ENCODE results near the gene HSF4.
A peak's percentile ranks its signal among the peaks of the same experiment; 100 is the strongest.
"Not testable (repeated sequence)": the region's sequence is repeated elsewhere in the genome, so short reads cannot be mapped to it uniquely, and the experiment has no call there.

The HSF4 gene

GRCh38 chr16:67164599-67165061 lies at the start of gene HSF4:
Gene HSF4, plus strand, starts transcription at chr16:67164745. Its CDS starts 67 bp downstream, at chr16:67164812.
- peak within 1 kb of the TSS; percentile 20 for H3K4me3 ChIP-seq (ENCODE audit: low read length)
- no peak for DNase-seq (ENCODE audit: low read depth)
- TF ChIP-seq, protein P1, sequence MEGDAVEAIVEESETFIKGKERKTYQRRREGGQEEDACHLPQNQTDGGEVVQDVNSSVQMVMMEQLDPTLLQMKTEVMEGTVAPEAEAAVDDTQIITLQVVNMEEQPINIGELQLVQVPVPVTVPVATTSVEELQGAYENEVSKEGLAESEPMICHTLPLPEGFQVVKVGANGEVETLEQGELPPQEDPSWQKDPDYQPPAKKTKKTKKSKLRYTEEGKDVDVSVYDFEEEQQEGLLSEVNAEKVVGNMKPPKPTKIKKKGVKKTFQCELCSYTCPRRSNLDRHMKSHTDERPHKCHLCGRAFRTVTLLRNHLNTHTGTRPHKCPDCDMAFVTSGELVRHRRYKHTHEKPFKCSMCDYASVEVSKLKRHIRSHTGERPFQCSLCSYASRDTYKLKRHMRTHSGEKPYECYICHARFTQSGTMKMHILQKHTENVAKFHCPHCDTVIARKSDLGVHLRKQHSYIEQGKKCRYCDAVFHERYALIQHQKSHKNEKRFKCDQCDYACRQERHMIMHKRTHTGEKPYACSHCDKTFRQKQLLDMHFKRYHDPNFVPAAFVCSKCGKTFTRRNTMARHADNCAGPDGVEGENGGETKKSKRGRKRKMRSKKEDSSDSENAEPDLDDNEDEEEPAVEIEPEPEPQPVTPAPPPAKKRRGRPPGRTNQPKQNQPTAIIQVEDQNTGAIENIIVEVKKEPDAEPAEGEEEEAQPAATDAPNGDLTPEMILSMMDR (conservative IDR thresholded peaks at IDR 0.05; ENCODE audit: low read depth, low read length), result no peak

DNA sequence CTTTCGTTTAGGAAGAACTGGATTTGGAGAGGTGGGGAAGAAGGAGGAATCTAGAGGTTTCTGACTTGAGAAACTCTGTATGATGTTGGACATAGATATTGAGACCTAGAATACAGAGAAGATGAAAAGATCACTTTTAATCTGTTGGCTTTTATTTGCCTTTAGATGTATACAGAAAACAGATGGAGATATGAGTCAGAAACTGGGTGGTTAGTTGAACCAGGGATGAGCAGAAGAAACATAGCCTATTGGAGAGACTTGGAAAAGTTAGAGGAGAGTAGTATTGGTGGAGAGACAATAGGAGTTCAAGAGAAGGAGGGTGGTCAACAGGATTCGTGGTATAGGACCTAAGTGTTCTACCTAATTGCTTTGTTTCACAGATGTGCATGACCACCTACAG lies 49.8 kb upstream of the HSF4 start:
- TF ChIP-seq, protein P1 (conservative IDR thresholded peaks at IDR 0.05; ENCODE audit: low read depth, low read length), result no peak
- no peak overlapping the region for H3K4me3 ChIP-seq (ENCODE audit: low read length)
- no peak for DNase-seq (ENCODE audit: low read depth)

GRCh38 chr16:67115639-67116038 lies 48.9 kb upstream of the HSF4 start:
- H3K4me3 ChIP-seq (ENCODE audit: low read length), result no peak overlapping the region
- peak; percentile 38 for DNase-seq (ENCODE audit: low read depth)
- TF ChIP-seq, protein P1 (conservative IDR thresholded peaks at IDR 0.05; ENCODE audit: low read depth, low read length), result no peak

GRCh38 chr16:67116388-67117311 lies 47.9 kb upstream of the HSF4 start:
- DNase-seq (ENCODE audit: low read depth), result no peak
- no peak overlapping the region for H3K4me3 ChIP-seq (ENCODE audit: low read length)
- TF ChIP-seq, protein P1 (conservative IDR thresholded peaks at IDR 0.05; ENCODE audit: low read depth, low read length), result no peak

DNA sequence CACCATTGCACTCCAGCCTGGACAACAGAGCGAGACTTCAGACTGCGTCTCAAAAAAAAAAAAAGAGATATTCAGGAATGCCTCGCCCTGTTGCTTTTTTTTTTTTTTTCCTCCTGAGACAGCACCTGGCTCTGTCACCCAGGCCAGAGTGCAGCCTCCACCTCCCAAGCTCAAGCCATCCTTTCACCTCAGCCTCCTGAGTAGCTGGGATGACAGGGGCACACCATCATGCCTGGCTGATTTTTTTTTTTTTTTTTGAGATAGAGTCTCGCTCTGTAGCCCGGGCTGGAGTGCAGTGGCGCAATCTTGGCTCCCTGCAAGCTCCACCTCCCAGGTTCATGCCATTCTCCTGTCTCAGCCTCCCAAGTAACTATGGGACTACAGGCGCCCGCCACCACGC lies 46.8 kb upstream of the HSF4 start:
- no peak for DNase-seq (ENCODE audit: low read depth)
- no peak overlapping the region for H3K4me3 ChIP-seq (ENCODE audit: low read length)
- TF ChIP-seq, protein P1 (conservative IDR thresholded peaks at IDR 0.05; ENCODE audit: low read depth, low read length), result no peak

- no peak for DNase-seq (ENCODE audit: low read depth)
- H3K4me3 ChIP-seq (ENCODE audit: low read length), result no peak overlapping the region
- TF ChIP-seq, protein P1 (conservative IDR thresholded peaks at IDR 0.05; ENCODE audit: low read depth, low read length), result no peak
Observed at GRCh38 chr16:67120025-67120424, 44.5 kb upstream of the HSF4 start.

GRCh38 chr16:67122799-67123198 lies 41.7 kb upstream of the HSF4 start:
- DNase-seq (ENCODE audit: low read depth); H3K4me3 ChIP-seq (ENCODE audit: low read length): not testable (repeated sequence)
